Left hindlimb (tissue), 1 donor: ENCODE data around the gene ARHGAP26.
A peak's percentile ranks its signal among the peaks of the same experiment; 100 is the strongest.

Source experiments
- DNase-seq: peaks from one replicate; pipeline ENCODE4 v3.0.0-alpha.2; 2018

ARHGAP26 gene

GRCh38 chr5:142878111-142878510 lies 107.9 kb downstream of the ARHGAP26 start:
- DNase-seq = no peak

- no peak for DNase-seq
Measured at GRCh38 chr5:142878638-142879037, 108.5 kb downstream of the ARHGAP26 start.

DNA sequence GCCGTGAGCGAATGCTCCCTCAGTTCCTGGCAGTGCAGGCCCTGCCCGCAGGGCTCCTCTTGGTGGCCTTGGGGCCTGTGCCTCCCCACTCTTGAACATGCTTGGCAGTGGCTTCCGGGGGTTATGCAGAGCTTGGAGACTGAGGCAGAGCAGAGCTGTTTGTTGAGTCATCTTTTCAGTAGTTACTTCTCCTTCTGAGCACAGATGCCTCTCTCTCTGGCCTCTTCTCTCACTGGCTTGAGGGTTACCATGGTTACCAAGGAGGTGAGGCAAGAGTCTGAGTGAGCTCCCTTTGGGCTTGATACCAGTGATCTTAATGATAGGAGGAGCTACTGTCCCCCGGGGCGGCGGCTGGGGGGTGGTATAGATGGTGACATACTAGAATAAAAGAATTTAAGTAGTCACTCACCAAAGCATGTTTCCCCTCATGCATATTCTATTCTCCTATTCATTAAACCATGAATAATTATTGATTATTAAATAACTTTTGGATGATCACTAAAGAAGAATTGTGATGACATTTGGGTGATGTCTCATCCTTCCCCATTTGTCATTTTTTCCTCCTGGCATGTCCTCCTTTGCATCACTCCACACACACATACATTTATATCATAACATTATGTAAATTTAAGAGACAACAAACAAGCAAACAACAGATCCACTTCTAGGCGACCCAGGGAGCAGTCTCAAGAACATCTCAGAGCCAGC lies 111.1 kb downstream of the ARHGAP26 start:
- no peak for DNase-seq

DNA sequence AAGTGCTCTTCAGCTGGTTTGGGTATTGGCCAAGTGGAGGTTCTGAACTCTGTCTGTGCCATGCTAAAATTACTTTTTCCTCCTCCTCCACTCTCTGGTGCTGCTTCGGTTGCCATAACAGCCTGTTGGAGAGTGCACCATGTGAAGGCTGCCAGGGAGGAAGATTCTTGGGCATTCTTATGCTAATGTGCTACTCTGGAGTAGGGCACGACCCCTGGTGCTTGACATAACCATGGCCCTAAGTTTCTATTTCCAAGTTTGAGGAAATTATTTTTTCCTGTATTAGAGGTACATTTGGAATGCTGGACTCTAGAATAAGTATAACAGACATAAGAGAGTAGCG lies 111.6 kb downstream of the ARHGAP26 start:
- no peak for DNase-seq

- no peak for DNase-seq
Measured at GRCh38 chr5:142883025-142883424, 112.8 kb downstream of the ARHGAP26 start.

- DNase-seq = no peak
Measured at GRCh38 chr5:142883438-142883837, 113.3 kb downstream of the ARHGAP26 start.

DNA sequence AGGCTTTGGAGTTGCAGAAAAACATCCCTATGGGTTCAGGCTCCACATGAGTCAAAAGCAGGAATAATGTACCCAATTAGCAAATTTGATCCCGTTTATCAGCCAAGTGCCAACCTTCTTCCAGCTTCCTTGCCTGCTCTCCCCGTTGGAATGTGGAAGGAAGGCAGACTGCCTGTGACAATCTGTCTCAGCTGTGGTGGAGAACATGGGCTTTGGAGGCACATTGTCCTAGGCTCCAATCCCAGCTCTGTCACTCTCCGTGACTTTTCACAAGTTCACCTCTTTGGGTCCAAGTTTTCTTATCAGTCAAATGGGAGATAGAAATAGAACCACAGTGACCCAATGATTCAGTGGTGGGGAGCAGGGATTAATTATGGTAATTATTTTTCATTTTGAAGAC lies 113.9 kb downstream of the ARHGAP26 start:
- no peak for DNase-seq

- no peak for DNase-seq
Measured at GRCh38 chr5:142886211-142886610, 116.0 kb downstream of the ARHGAP26 start.

GRCh38 chr5:142886956-142887355 lies 116.8 kb downstream of the ARHGAP26 start:
- DNase-seq = no peak

- DNase-seq = no peak
Measured at GRCh38 chr5:142888469-142889085, 118.4 kb downstream of the ARHGAP26 start.

GRCh38 chr5:142892021-142892420 lies 121.8 kb downstream of the ARHGAP26 start:
- no peak for DNase-seq

DNA sequence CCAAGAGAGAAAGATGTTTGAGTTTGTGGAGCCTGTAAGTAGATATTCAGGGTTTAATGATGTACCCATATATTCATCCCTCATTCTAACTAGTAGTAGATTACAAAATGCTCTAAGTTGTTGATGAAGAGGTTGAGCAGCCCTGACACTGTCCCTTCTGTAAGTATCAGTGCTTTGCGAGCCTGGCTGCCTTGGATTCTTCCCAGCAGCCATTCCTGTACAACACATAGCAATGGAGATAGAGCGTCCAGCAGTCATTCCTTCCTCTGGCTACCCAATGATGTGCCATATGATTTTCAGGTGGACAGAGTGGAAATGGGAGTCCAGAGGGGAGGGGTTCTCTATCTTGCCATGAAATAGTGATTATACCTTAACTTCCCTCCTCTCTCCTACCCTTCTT lies 124.1 kb downstream of the ARHGAP26 start:
- no peak for DNase-seq

DNA sequence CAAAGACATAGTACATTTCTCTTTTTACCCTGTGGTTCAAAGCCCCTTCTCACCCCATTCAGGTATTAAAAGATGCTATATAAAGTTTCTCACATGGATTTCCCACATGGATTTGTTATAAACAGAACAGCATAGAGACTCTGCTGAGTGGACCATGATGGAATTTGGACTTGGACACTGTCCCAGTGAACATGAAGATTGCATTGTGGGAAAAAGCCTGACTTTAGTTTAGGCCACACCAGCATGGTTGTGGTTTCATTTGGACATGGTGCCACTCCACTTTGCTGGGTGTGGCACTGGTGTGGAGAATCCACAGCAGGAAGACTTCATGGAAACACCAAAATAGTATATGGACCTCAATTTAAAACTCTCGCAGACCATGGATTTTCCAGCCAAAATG lies 124.6 kb downstream of the ARHGAP26 start:
- no peak for DNase-seq

- DNase-seq = no peak
Measured at GRCh38 chr5:142896325-142897007, 126.3 kb downstream of the ARHGAP26 start.

DNA sequence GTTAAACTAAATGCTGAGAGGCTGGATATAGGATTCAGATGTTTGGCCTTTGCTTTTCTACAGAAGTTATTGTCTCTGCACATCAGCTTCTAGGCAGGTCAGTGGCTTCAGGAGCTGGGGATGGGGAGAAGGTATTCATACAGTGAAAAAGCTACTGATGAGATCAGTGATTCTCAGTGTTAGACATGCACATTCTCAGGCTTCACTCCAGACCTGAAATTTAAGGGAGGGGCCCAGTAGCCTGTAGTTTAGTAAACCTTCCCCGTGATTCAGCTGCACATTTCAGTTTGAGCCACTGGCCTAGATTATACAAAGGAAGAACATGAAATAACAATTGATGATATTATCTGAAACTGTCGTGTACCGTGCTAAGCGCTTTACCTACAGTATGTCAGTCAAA lies 127.2 kb downstream of the ARHGAP26 start:
- DNase-seq = no peak

DNA sequence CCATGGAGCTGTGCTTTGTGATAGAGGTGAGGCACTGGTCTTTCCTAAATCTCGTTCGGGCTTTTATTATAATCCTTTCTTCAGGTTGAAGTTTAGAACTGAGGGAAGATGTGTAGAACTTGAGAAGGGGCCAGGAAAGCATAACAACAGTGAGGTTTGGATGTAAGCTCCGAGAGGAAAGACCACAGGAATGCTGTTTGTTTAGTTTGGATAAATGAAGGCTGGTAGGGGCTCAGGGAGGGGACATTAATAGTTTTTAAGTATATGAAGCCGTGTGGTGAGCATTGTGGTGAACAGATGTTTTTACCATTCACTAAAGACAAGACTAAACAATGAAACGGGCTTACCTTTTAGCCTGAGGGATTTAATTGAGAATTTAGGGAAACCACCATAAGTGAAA lies 130.8 kb downstream of the ARHGAP26 start:
- no peak for DNase-seq

GRCh38 chr5:142901476-142902185 lies 131.5 kb downstream of the ARHGAP26 start:
- DNase-seq = no peak

- DNase-seq = no peak
Measured at GRCh38 chr5:142902186-142902965, 132.2 kb downstream of the ARHGAP26 start.

DNA sequence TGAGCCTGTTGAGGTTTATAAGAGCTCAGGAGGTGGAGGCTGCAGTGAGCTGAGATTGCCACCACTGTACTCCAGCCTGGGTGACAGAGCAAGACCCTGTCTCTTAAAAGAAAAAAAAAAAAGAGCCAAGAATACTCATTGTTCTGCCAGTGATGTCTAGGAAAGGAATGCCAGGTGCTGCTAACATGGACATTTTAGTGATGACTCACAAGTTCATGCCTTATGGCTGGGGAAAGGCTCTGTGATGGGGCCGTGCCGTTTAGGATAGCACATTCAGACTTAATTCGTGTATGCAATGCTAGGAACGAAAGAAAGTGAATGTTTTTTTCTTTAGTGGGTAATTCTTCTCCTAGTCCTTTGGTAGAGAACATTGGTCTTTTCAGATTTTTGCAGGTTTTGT lies 134.2 kb downstream of the ARHGAP26 start:
- no peak for DNase-seq

- no peak for DNase-seq
Measured at GRCh38 chr5:142905348-142905747, 135.2 kb downstream of the ARHGAP26 start.

DNA sequence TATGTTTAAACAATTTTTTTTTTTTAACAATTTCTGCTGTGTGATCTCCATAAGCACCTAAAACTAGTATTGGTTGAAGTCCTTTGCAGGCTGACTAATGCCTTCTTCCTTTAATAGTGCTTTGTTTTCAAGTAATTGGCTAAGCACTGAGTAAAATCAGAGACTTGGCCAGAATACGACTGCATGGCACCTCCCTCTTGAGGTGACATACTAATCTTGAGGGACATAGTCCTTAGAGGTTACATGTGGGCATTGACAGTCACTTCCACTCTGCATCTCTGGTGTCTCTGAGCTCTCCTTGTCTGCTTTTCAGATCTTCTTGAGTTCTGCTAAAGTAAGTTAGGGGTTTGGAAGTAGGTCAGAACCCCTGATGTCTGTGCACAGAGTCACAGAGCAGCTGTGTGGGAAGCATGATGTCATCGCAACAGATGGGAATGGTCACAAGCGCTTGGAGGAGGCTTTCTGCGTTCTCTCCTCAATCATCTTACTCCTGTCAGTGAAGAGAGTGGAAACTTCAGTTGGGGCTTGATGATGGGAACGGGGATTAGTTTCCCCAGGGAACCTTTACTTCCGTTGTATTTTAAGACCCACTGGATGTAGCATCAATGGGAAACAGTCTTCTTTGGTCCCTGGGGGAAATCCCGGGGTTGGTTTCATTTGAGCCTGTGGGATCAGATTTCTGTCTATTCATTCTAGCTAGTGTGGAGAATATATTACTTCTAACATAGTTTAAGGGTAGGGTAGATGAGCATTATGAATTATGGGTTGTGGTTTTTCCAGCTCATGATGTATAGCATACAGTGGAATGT lies 136.9 kb downstream of the ARHGAP26 start:
- DNase-seq = peak; percentile 64

DNA sequence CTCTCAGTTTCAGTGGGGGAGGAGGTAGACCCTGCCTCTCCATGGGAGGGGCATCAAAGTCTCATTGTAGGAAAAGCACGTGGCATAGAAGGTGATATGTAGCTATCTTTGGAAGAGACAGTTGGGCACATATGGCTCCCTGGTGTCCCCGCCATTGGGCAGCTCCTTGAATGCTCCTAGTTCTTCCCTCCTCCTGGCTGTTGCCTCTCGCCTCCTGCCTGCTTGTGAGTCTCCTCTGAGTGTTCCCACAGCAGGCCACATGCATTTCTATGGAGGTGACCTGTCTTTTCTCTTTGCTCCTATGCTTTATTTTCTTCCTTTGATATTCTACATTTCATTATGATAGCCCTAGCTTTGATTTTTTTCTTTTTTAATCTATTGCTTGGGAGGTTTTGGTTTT lies 138.5 kb downstream of the ARHGAP26 start:
- no peak for DNase-seq
